ENCODE data around the gene TNFRSF13B.

- TF ChIP-seq CTCF (conservative IDR thresholded peaks at IDR 0.05) (no peak), EZH2 (IDR thresholded peaks at IDR 0.05; ENCODE audit: low read depth) (no peak)
Measured at GRCh38 chr17:17015230-17015629, 43.3 kb upstream of the TNFRSF13B start.
